Amniotic stem cell (primary cell): ENCODE measurements around the gene ZNF546.

ENCODE experiments used
- DNase-seq: peaks from one replicate; lab custom pipeline; 2025; lab: John Stamatoyannopoulos, UW

ZNF546 gene

GRCh38 chr19:40055832-40056504 is 59.1 kb downstream of the ZNF546 start, which contains the start of gene ZNF780B:
Gene ZNF780B, minus strand, starts transcription at chr19:40056231. Its CDS starts 5,899 bp downstream, at chr19:40050332.
- DNase-seq, result peak; percentile 38

GRCh38 chr19:40056505-40056904 is 59.6 kb downstream of the ZNF546 start:
- no peak for DNase-seq

DNA sequence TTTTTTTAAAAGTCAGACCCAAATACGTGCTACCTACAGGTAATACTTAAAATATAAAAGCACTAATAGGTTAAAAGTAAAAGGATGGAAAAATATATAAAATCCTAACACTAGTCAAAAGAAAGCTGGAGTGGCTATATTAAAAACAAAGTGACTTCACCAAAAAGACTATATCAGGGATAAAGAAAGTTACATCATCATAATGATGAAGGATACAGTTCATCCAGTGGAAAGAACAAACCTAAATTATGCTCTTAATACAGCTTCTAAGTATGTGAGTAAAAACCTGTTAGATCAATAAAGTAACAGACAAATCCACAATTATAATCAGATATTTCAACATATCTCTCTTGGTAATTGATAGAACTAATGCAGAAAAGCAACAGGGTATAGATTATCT is 60.3 kb downstream of the ZNF546 start:
- no peak for DNase-seq

GRCh38 chr19:40059624-40060023 is 62.8 kb downstream of the ZNF546 start:
- DNase-seq, result no peak

DNA sequence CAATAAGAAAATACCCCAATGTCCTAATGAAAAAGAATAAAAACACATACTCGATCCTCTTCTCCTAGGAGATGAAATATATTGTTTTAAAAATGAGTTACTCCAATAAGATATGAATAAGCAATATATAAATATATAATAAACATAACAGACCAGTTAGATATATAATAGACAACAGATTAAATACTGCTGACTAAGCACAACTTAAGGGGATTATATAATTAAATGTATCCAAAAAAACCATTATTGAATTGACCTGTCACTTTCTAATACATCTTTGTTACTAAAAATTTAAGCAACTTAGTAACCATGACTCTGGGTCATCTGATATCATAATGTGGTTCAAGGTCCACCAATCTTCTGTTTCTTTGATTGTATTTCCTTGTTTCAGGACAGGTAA is 73.2 kb downstream of the ZNF546 start:
- DNase-seq, result no peak
